ENCODE measurements around the gene MCM3AP.

DNA sequence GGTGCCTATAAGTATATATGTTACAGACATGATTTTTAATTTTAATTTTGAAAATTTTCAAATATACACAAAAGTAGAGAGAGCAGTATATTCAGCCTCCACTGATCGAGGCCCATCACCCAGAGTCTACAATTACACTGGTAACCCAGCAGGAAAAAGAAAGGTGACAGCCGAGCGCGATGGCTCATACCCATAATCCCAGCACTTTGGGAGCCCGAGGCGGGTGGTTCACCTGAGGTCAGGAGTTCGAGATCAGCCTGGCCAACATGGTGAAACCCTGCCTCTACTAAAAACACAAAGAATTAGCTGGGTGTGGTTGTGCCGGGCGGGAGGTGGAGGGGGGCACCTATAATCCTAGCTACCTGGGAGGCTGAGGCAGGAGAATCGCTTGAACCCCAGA, 2.1 kb upstream of the MCM3AP start:
- TF ChIP-seq FOXP2 (optimal IDR thresholded peaks at IDR 0.05; ENCODE audit: control extremely low read depth, extremely low read length, insufficient read depth) = no peak
- no peak for TF ChIP-seq POLR2AphosphoS5 (IDR thresholded peaks at IDR 0.05; ENCODE audit: borderline replicate concordance, low read depth, low read length)

Measured in SK-N-MC (cell line).